ENCODE results near the gene CAST.

DNA sequence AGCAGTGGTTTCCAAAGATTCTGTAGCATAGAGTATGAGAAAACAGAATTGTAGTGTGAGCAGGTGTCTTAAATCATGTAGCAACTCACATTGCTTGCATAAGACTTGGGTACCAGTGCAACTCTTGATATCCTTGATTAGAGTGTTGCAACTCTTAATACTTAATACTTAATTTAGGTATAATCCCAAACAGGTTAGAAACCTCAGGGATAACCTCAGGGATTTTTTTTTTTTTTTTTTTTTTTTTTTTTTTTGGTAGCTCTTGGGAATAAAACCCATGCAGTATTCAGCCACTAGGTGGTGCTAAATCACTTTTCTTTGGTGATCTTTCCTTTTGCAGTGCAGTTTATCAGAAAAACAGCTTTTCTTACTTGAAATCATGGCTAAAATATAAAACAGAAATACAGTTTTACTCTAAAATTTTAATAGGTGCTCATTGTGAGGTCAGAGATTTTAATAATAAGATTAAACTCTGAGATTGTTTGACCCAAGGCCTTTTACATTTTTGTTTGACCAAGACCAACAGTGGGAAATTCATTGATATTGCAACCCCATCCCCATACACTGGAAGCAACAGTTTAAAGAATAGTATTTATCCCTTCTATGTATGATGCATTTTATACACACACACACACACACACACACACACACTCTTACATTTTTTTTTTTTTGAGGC lies 90.3 kb downstream of the CAST start:
- TF ChIP-seq, protein P1, sequence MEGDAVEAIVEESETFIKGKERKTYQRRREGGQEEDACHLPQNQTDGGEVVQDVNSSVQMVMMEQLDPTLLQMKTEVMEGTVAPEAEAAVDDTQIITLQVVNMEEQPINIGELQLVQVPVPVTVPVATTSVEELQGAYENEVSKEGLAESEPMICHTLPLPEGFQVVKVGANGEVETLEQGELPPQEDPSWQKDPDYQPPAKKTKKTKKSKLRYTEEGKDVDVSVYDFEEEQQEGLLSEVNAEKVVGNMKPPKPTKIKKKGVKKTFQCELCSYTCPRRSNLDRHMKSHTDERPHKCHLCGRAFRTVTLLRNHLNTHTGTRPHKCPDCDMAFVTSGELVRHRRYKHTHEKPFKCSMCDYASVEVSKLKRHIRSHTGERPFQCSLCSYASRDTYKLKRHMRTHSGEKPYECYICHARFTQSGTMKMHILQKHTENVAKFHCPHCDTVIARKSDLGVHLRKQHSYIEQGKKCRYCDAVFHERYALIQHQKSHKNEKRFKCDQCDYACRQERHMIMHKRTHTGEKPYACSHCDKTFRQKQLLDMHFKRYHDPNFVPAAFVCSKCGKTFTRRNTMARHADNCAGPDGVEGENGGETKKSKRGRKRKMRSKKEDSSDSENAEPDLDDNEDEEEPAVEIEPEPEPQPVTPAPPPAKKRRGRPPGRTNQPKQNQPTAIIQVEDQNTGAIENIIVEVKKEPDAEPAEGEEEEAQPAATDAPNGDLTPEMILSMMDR (IDR thresholded peaks at IDR 0.05) = peak; percentile 44 to 70 (median 50)
- TF ChIP-seq POLR2AphosphoS5 (IDR thresholded peaks at IDR 0.05) = no peak
- no peak for TF ChIP-seq POLR2A (IDR thresholded peaks at IDR 0.05)
